Activated CD4-positive, alpha-beta T cell treated with anti-CD3 and anti-CD28 coated beads, Interleukin-2, amount 50 U/mL, for 4 hours (primary cell): ENCODE results near the gene KATNAL2.

Source experiments
- DNase-seq, 2 experiments: peaks; one replicate each; pipeline ENCODE4 v3.0.0-alpha.2; 2020

KATNAL2 gene

GRCh38 chr18:46917108-46917802, at the start of gene KATNAL2, which contains the start of gene PIAS2:
Gene KATNAL2, plus strand, starts transcription at chr18:46917602. Its CDS starts 29,271 bp downstream, at chr18:46946873.
Gene PIAS2, minus strand, starts transcription at chr18:46917507. Its CDS starts 162 bp downstream, at chr18:46917345.
- DNase-seq, result peak; percentile 57 to 59

GRCh38 chr18:46868169-46868921, 49.1 kb upstream of the KATNAL2 start:
- no peak for DNase-seq

GRCh38 chr18:46877329-46877987, 39.9 kb upstream of the KATNAL2 start:
- DNase-seq, result no peak

- DNase-seq, result no peak
Measured at GRCh38 chr18:46883180-46883579, 34.2 kb upstream of the KATNAL2 start.

- no peak for DNase-seq
Measured at GRCh38 chr18:46886893-46887292, 30.5 kb upstream of the KATNAL2 start.

- DNase-seq, result no peak
Measured at GRCh38 chr18:46888965-46889364, 28.4 kb upstream of the KATNAL2 start.

GRCh38 chr18:46891742-46892214, 25.6 kb upstream of the KATNAL2 start:
- no peak for DNase-seq

GRCh38 chr18:46892842-46893241, 24.6 kb upstream of the KATNAL2 start:
- DNase-seq, result no peak

- no peak for DNase-seq
Measured at GRCh38 chr18:46893360-46893759, 24.0 kb upstream of the KATNAL2 start.

- no peak for DNase-seq
Measured at GRCh38 chr18:46894124-46894523, 23.3 kb upstream of the KATNAL2 start.

- DNase-seq, result no peak
Measured at GRCh38 chr18:46899274-46899948, 18.0 kb upstream of the KATNAL2 start.

- no peak for DNase-seq
Measured at GRCh38 chr18:46903406-46903805, 14.0 kb upstream of the KATNAL2 start.

- DNase-seq, result no peak
Measured at GRCh38 chr18:46909497-46909896, 7.9 kb upstream of the KATNAL2 start.

GRCh38 chr18:46910856-46911255, 6.5 kb upstream of the KATNAL2 start:
- no peak for DNase-seq

- DNase-seq, result no peak
Measured at GRCh38 chr18:46915800-46916550, 1.4 kb upstream of the KATNAL2 start.

GRCh38 chr18:46916551-46917107, 773 bp upstream of the KATNAL2 start:
- peak; percentile 20 to 22 for DNase-seq

GRCh38 chr18:46917803-46918600, 600 bp downstream of the KATNAL2 start:
- DNase-seq, result peak in 1 of 2 experiments; percentile 0

GRCh38 chr18:46920067-46920466, 2.7 kb downstream of the KATNAL2 start:
- DNase-seq, result no peak

GRCh38 chr18:46920653-46921052, 3.3 kb downstream of the KATNAL2 start:
- no peak for DNase-seq

GRCh38 chr18:46939337-46939963, 22.0 kb downstream of the KATNAL2 start:
- DNase-seq, result no peak
